ENCODE data around the gene PLCB2. TPM values are rescaled to one million over a fixed set of nuclear protein-coding genes. Genes with fewer than 3 reads are reported as not detected.

PLCB2 gene
- total RNA-seq, 5 donors from 2014 or later (not counting 1 experiment from before 2014, with no cell fraction given), result 242 to 293 (median 245) TPM

GRCh38 chr15:40323953-40324937 lies 16.5 kb upstream of the PLCB2 start:
- Histone ChIP-seq H3K9me3 (no peaks in the 10 kb centered on the region), H3K36me3 (ENCODE audit: control insufficient read depth in 2 of 2, extremely low read depth in 1 of 2, insufficient read depth in 1 of 2, low read length in 1 of 2) (no peaks in the 10 kb centered on the region), H3K27ac (ENCODE audit: low read length) (no peak overlapping the region), H3K4me3 (ENCODE audit: control insufficient read depth in 1 of 2, extremely low read depth in 1 of 2, low read length in 1 of 2) (peak overlapping the region; percentile 45 to 50), H3K4me1 (ENCODE audit: control insufficient read depth in 1 of 2, extremely low read depth in 1 of 2, insufficient read depth in 2 of 2, low read length in 2 of 2) (peaks cover 9 to 32% of the 10 kb centered on the region in 2 experiments), H3K27me3 (replicated peaks in 1 of 2; ENCODE audit: control insufficient read depth in 2 of 2, extremely low read depth in 1 of 2, insufficient read depth in 2 of 2, low read length in 1 of 2) (no peaks in the 10 kb centered on the region)
- CTCF ChIA-PET, result interaction anchor here (0.6 to 5.1 kb wide), 13 partner anchors 8 to 104 kb away, joined by 3 to 35 read pairs (median 4); partner anchors contain the start of gene PLCB2 (in 1 of the 2)
- peaks cover 0 to 5% of the 10 kb centered on the region in 2 donors for H3K27me3 Mint-ChIP-seq
- peaks cover 34 to 36% (median 35%) of the 10 kb centered on the region in 3 donors for H3K4me1 Mint-ChIP-seq
- no peaks in the 10 kb centered on the region for H3K36me3 Mint-ChIP-seq
- WGBS (ENCODE audit: insufficient coverage), result under 1% methylated on average over 80 of the region's 101 CpGs
- ATAC-seq (replicated peaks in 1 of 4), result peak; percentile 1 to 21 (median 12)
- no peaks in the 10 kb centered on the region for H3K9me3 Mint-ChIP-seq
- DNase-seq, result peak in 20 of 35 experiments; percentile 13 to 65 (median 38)
- H3K4me3 Mint-ChIP-seq, result peak overlapping the region; percentile 74 to 80 (median 76)
- H3K27ac Mint-ChIP-seq, result peak overlapping the region in 1 of 2 donors; percentile 6
- POLR2A ChIA-PET, result interaction anchor here in 1 of 2 donors (0.7 to 0.9 kb wide), 2 partner anchors 16 to 60 kb away, joined by 3 to 6 read pairs; partner anchors contain the start of gene PLCB2

GRCh38 chr15:40323239-40323952 lies 15.7 kb upstream of the PLCB2 start, which contains the start of gene INAFM2:
INAFM2 (plus strand) TSS chr15:40323692; CDS start chr15:40324056, 364 bp downstream.
- no peaks in the 10 kb centered on the region for H3K9me3 Mint-ChIP-seq
- no peaks in the 10 kb centered on the region for H3K9me3 ChIP-seq
- H3K36me3 ChIP-seq (ENCODE audit: control insufficient read depth in 2 of 2, extremely low read depth in 1 of 2, insufficient read depth in 1 of 2, low read length in 1 of 2), result no peaks in the 10 kb centered on the region
- H3K4me1 ChIP-seq (ENCODE audit: control insufficient read depth in 1 of 2, extremely low read depth in 1 of 2, insufficient read depth in 2 of 2, low read length in 2 of 2), result peaks cover 6 to 32% of the 10 kb centered on the region in 2 experiments
- CTCF ChIA-PET, result interaction anchor here (0.6 to 2.0 kb wide), 15 partner anchors 10 to 145 kb away, joined by 3 to 35 read pairs (median 4); partner anchors contain the start of genes PLCB2 (in 2 of the 2) and CCDC9B (in 1 of the 2)
- peak within 1 kb of the TSS; percentile 76 to 81 (median 77) for H3K4me3 Mint-ChIP-seq
- H3K4me1 Mint-ChIP-seq, result peaks cover 34% of the 10 kb centered on the region in 3 donors
- DNase-seq (peak; percentile 79 to 95 (median 89)), ATAC-seq (replicated peaks in 1 of 4) (peak; percentile 87 to 90 (median 88))
- H3K36me3 Mint-ChIP-seq, result no peaks in the 10 kb centered on the region
- peak within 1 kb of the TSS; percentile 55 for H3K27ac ChIP-seq (ENCODE audit: low read length)
- under 1% methylated on average over 102 of the region's 103 CpGs for WGBS (ENCODE audit: insufficient coverage)
- no peaks in the 10 kb centered on the region for H3K27me3 ChIP-seq (replicated peaks in 1 of 2; ENCODE audit: control insufficient read depth in 2 of 2, extremely low read depth in 1 of 2, insufficient read depth in 2 of 2, low read length in 1 of 2)
- POLR2A ChIA-PET, result interaction anchor here (0.8 to 1.2 kb wide), 4 partner anchors 11 to 246 kb away, joined by 3 to 5 read pairs (median 3); partner anchors contain the start of gene RPUSD2 (in 1 of the 2)
- H3K4me3 ChIP-seq (ENCODE audit: control insufficient read depth in 1 of 2, extremely low read depth in 1 of 2, low read length in 1 of 2), result peak within 1 kb of the TSS; percentile 50 to 58
- peaks cover 0 to 5% of the 10 kb centered on the region in 2 donors for H3K27me3 Mint-ChIP-seq
- H3K27ac Mint-ChIP-seq, result peak within 1 kb of the TSS; percentile 76 to 83

GRCh38 chr15:40322531-40323238 lies 14.9 kb upstream of the PLCB2 start:
- peak overlapping the region; percentile 76 to 83 for H3K27ac Mint-ChIP-seq

GRCh38 chr15:40320931-40321371 lies 13.2 kb upstream of the PLCB2 start:
- peak overlapping the region; percentile 12 to 62 for H3K27ac Mint-ChIP-seq

More at GRCh38 chr15:40322531-40323238, 14.9 kb upstream of the PLCB2 start:
- peak overlapping the region; percentile 63 to 81 (median 77) for H3K4me3 Mint-ChIP-seq
- Histone ChIP-seq H3K36me3 (ENCODE audit: control insufficient read depth in 2 of 2, extremely low read depth in 1 of 2, insufficient read depth in 1 of 2, low read length in 1 of 2) (no peaks in the 10 kb centered on the region), H3K9me3 (no peaks in the 10 kb centered on the region), H3K27ac (ENCODE audit: low read length) (peak overlapping the region; percentile 55), H3K27me3 (replicated peaks in 1 of 2; ENCODE audit: control insufficient read depth in 2 of 2, extremely low read depth in 1 of 2, insufficient read depth in 2 of 2, low read length in 1 of 2) (no peaks in the 10 kb centered on the region), H3K4me1 (ENCODE audit: control insufficient read depth in 1 of 2, extremely low read depth in 1 of 2, insufficient read depth in 2 of 2, low read length in 2 of 2) (peaks cover 5 to 32% of the 10 kb centered on the region in 2 experiments), H3K4me3 (ENCODE audit: control insufficient read depth in 1 of 2, extremely low read depth in 1 of 2, low read length in 1 of 2) (peak overlapping the region; percentile 46 to 58)
- H3K9me3 Mint-ChIP-seq, result no peaks in the 10 kb centered on the region
- peaks cover 32 to 34% (median 32%) of the 10 kb centered on the region in 3 donors for H3K4me1 Mint-ChIP-seq
- peaks cover 0 to 9% of the 10 kb centered on the region in 2 donors for H3K27me3 Mint-ChIP-seq
- H3K36me3 Mint-ChIP-seq, result no peaks in the 10 kb centered on the region
- ChIA-PET POLR2A (interaction anchor here (0.8 to 1.2 kb wide), 4 partner anchors 11 to 246 kb away, joined by 3 to 5 read pairs (median 3); partner anchors contain the start of gene RPUSD2 (in 1 of the 2)), CTCF (interaction anchor here (0.6 to 2.0 kb wide), 14 partner anchors 9 to 95 kb away, joined by 3 to 35 read pairs (median 4); partner anchors contain the start of genes PLCB2 (in 2 of the 2) and CCDC9B (in 1 of the 2))
- 76% methylated on average over 26 of the region's 26 CpGs for WGBS (ENCODE audit: insufficient coverage)
- DNase-seq (peak in 1 of 35 experiments; percentile 19), ATAC-seq (replicated peaks in 1 of 4) (peak in 1 of 4 experiments; percentile 0)

GRCh38 chr15:40320409-40320808 lies 12.7 kb upstream of the PLCB2 start:
- no peak for DNase-seq
- H3K9me3 Mint-ChIP-seq, result no peaks in the 10 kb centered on the region
- no peaks in the 10 kb centered on the region for H3K27me3 ChIP-seq (replicated peaks in 1 of 2; ENCODE audit: control insufficient read depth in 2 of 2, extremely low read depth in 1 of 2, insufficient read depth in 2 of 2, low read length in 1 of 2)
- ChIA-PET POLR2A (interaction anchor here in 1 of 2 donors (1.2 kb wide), 1 partner anchor 14 kb away, joined by 3 read pairs; no protein-coding TSS in a partner anchor), CTCF (interaction anchor here (0.6 to 2.8 kb wide), 12 partner anchors 10 to 18 kb away, joined by 3 to 23 read pairs (median 4); partner anchors contain the start of gene PLCB2 (in 2 of the 2))
- H3K4me1 Mint-ChIP-seq, result peaks cover 23 to 26% (median 25%) of the 10 kb centered on the region in 3 donors
- peaks cover 5 to 27% of the 10 kb centered on the region in 2 experiments for H3K4me1 ChIP-seq (ENCODE audit: control insufficient read depth in 1 of 2, extremely low read depth in 1 of 2, insufficient read depth in 2 of 2, low read length in 2 of 2)
- peaks cover 0 to 11% of the 10 kb centered on the region in 2 donors for H3K27me3 Mint-ChIP-seq
- no peak overlapping the region for H3K4me3 Mint-ChIP-seq
- H3K36me3 Mint-ChIP-seq, result no peaks in the 10 kb centered on the region
- no peak for ATAC-seq (replicated peaks in 1 of 4)
- H3K9me3 ChIP-seq, result no peaks in the 10 kb centered on the region
- WGBS (ENCODE audit: insufficient coverage), result 100% methylated on average over 1 of the region's 1 CpG
- H3K4me3 ChIP-seq (ENCODE audit: control insufficient read depth in 1 of 2, extremely low read depth in 1 of 2, low read length in 1 of 2), result no peak overlapping the region
- no peaks in the 10 kb centered on the region for H3K36me3 ChIP-seq (ENCODE audit: control insufficient read depth in 2 of 2, extremely low read depth in 1 of 2, insufficient read depth in 1 of 2, low read length in 1 of 2)
- no peak overlapping the region for H3K27ac ChIP-seq (ENCODE audit: low read length)
- H3K27ac Mint-ChIP-seq, result no peak overlapping the region

More at GRCh38 chr15:40320931-40321371, 13.2 kb upstream of the PLCB2 start:
- ATAC-seq (replicated peaks in 1 of 4) (peak; percentile 16 to 26 (median 20)), DNase-seq (peak in 29 of 35 experiments; percentile 31 to 79 (median 50))
- POLR2A ChIA-PET, result no interaction called here
- Histone ChIP-seq H3K4me1 (ENCODE audit: control insufficient read depth in 1 of 2, extremely low read depth in 1 of 2, insufficient read depth in 2 of 2, low read length in 2 of 2) (peaks cover 5 to 29% of the 10 kb centered on the region in 2 experiments), H3K4me3 (ENCODE audit: control insufficient read depth in 1 of 2, extremely low read depth in 1 of 2, low read length in 1 of 2) (no peak overlapping the region), H3K9me3 (no peaks in the 10 kb centered on the region), H3K36me3 (ENCODE audit: control insufficient read depth in 2 of 2, extremely low read depth in 1 of 2, insufficient read depth in 1 of 2, low read length in 1 of 2) (no peaks in the 10 kb centered on the region), H3K27ac (ENCODE audit: low read length) (no peak overlapping the region), H3K27me3 (replicated peaks in 1 of 2; ENCODE audit: control insufficient read depth in 2 of 2, extremely low read depth in 1 of 2, insufficient read depth in 2 of 2, low read length in 1 of 2) (no peaks in the 10 kb centered on the region)
- peaks cover 27 to 31% (median 31%) of the 10 kb centered on the region in 3 donors for H3K4me1 Mint-ChIP-seq
- CTCF ChIA-PET, result interaction anchor here (0.6 to 2.8 kb wide), 15 partner anchors 9 to 216 kb away, joined by 3 to 23 read pairs (median 5); partner anchors contain the start of gene PLCB2 (in 2 of the 2)
- H3K9me3 Mint-ChIP-seq, result no peaks in the 10 kb centered on the region
- peak overlapping the region in 2 of 3 donors; percentile 28 to 35 for H3K4me3 Mint-ChIP-seq
- WGBS (ENCODE audit: insufficient coverage), result no CpG with 5 or more reads among the region's 2 CpGs
- no peaks in the 10 kb centered on the region for H3K36me3 Mint-ChIP-seq
- peaks cover 0 to 11% of the 10 kb centered on the region in 2 donors for H3K27me3 Mint-ChIP-seq

Measured in T-cell (primary cell).